ENCODE data around the gene MACF1. TPM values are rescaled to one million over a fixed set of nuclear protein-coding genes. Genes with fewer than 3 reads are reported as not detected.

The MACF1 gene
- total and polyA plus RNA-seq, 2 donors: 93.2 to 124 TPM

GRCh38 chr1:39387452-39387851 lies 183.0 kb downstream of the MACF1 start:
- Histone ChIP-seq H3K27me3 (ENCODE audit: control insufficient read depth in 2 of 2, insufficient read depth in 1 of 2, low read length in 1 of 2) (no peaks in the 10 kb centered on the region), H3K27ac (ENCODE audit: low read depth in 1 of 2, low read length in 1 of 2) (no peak overlapping the region), H3K4me1 (ENCODE audit: control insufficient read depth in 2 of 2, insufficient read depth in 2 of 2, low read length in 2 of 2) (no peaks in the 10 kb centered on the region), H3K9me3 (ENCODE audit: control insufficient read depth in 2 of 2, insufficient read depth in 1 of 2, low read length in 1 of 2) (no peaks in the 10 kb centered on the region), H3K4me3 (ENCODE audit: low read length in 2 of 2) (no peak overlapping the region), H3K36me3 (ENCODE audit: control insufficient read depth in 2 of 2, insufficient read depth in 2 of 2, low read length in 1 of 2) (peaks cover 31 to 42% of the 10 kb centered on the region in 2 donors)
- 99% methylated on average over 4 of the region's 4 CpGs for WGBS
- DNase-seq (ENCODE audit: low read depth in 6 of 9, low spot score in 9 of 9): no peak

- H3K4me1 ChIP-seq (ENCODE audit: control insufficient read depth in 2 of 2, insufficient read depth in 2 of 2, low read length in 2 of 2): peaks cover 9 to 25% of the 10 kb centered on the region in 2 donors
- no peak overlapping the region for H3K27ac ChIP-seq (ENCODE audit: low read depth in 1 of 2, low read length in 1 of 2)
- no peak for DNase-seq (ENCODE audit: low read depth in 6 of 9, low spot score in 9 of 9)
- peaks cover 20 to 27% of the 10 kb centered on the region in 2 donors for H3K36me3 ChIP-seq (ENCODE audit: control insufficient read depth in 2 of 2, insufficient read depth in 2 of 2, low read length in 1 of 2)
- H3K4me3 ChIP-seq (ENCODE audit: low read length in 2 of 2): no peak overlapping the region
- WGBS: 93% methylated on average over 5 of the region's 5 CpGs
- no peaks in the 10 kb centered on the region for H3K9me3 ChIP-seq (ENCODE audit: control insufficient read depth in 2 of 2, insufficient read depth in 1 of 2, low read length in 1 of 2)
- no peaks in the 10 kb centered on the region for H3K27me3 ChIP-seq (ENCODE audit: control insufficient read depth in 2 of 2, insufficient read depth in 1 of 2, low read length in 1 of 2)
These were observed 187.5 kb downstream of the MACF1 start for GRCh38 chr1:39391691-39392679.

- Histone ChIP-seq H3K4me3 (ENCODE audit: low read length in 2 of 2) (no peak overlapping the region), H3K36me3 (ENCODE audit: control insufficient read depth in 2 of 2, insufficient read depth in 2 of 2, low read length in 1 of 2) (peaks cover 10 to 17% of the 10 kb centered on the region in 2 donors), H3K9me3 (ENCODE audit: control insufficient read depth in 2 of 2, insufficient read depth in 1 of 2, low read length in 1 of 2) (no peaks in the 10 kb centered on the region), H3K27ac (ENCODE audit: low read depth in 1 of 2, low read length in 1 of 2) (peak overlapping the region in 1 of 2 donors; percentile 21), H3K27me3 (ENCODE audit: control insufficient read depth in 2 of 2, insufficient read depth in 1 of 2, low read length in 1 of 2) (no peaks in the 10 kb centered on the region), H3K4me1 (ENCODE audit: control insufficient read depth in 2 of 2, insufficient read depth in 2 of 2, low read length in 2 of 2) (peaks cover 9 to 27% of the 10 kb centered on the region in 2 donors)
- no peak for DNase-seq (ENCODE audit: low read depth in 6 of 9, low spot score in 9 of 9)
- 94% methylated on average over 4 of the region's 4 CpGs for WGBS
These were observed 188.5 kb downstream of the MACF1 start for GRCh38 chr1:39392851-39393573.

GRCh38 chr1:39393645-39394044 lies 189.2 kb downstream of the MACF1 start:
- Histone ChIP-seq H3K27me3 (ENCODE audit: control insufficient read depth in 2 of 2, insufficient read depth in 1 of 2, low read length in 1 of 2) (no peaks in the 10 kb centered on the region), H3K27ac (ENCODE audit: low read depth in 1 of 2, low read length in 1 of 2) (no peak overlapping the region), H3K4me3 (ENCODE audit: low read length in 2 of 2) (no peak overlapping the region), H3K36me3 (ENCODE audit: control insufficient read depth in 2 of 2, insufficient read depth in 2 of 2, low read length in 1 of 2) (peaks cover 4 to 12% of the 10 kb centered on the region in 2 donors), H3K4me1 (ENCODE audit: control insufficient read depth in 2 of 2, insufficient read depth in 2 of 2, low read length in 2 of 2) (peaks cover 11 to 33% of the 10 kb centered on the region in 2 donors), H3K9me3 (ENCODE audit: control insufficient read depth in 2 of 2, insufficient read depth in 1 of 2, low read length in 1 of 2) (no peaks in the 10 kb centered on the region)
- 96% methylated on average over 11 of the region's 11 CpGs for WGBS
- DNase-seq (ENCODE audit: low read depth in 6 of 9, low spot score in 9 of 9): no peak

DNA sequence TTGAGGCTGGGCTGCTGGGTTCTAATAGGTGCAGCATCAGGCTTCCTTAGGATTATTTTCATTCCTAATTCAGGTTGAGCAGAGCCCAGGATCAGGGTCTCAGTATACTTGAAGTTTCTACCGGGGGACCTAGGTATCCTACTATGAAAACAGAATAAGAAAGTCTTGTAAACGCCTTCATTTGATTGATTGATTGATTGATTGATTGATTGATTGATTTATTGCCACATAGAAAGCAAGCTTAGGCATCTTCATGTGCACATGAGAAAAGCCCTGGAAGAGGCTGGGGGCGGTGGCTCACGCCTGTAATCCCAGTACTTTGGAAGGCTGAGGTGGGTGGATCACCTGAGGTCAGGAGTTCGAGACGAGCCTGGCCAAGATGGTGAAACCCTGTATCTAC lies 189.6 kb downstream of the MACF1 start:
- no peak for DNase-seq (ENCODE audit: low read depth in 6 of 9, low spot score in 9 of 9)
- WGBS: 93% methylated on average over 6 of the region's 6 CpGs
- H3K4me1 ChIP-seq (ENCODE audit: control insufficient read depth in 2 of 2, insufficient read depth in 2 of 2, low read length in 2 of 2): peaks cover 13 to 37% of the 10 kb centered on the region in 2 donors
- H3K4me3 ChIP-seq (ENCODE audit: low read length in 2 of 2): no peak overlapping the region
- H3K27me3 ChIP-seq (ENCODE audit: control insufficient read depth in 2 of 2, insufficient read depth in 1 of 2, low read length in 1 of 2): no peaks in the 10 kb centered on the region
- H3K27ac ChIP-seq (ENCODE audit: low read depth in 1 of 2, low read length in 1 of 2): peak overlapping the region in 1 of 2 donors; percentile 59
- H3K36me3 ChIP-seq (ENCODE audit: control insufficient read depth in 2 of 2, insufficient read depth in 2 of 2, low read length in 1 of 2): peaks cover 4 to 12% of the 10 kb centered on the region in 2 donors
- H3K9me3 ChIP-seq (ENCODE audit: control insufficient read depth in 2 of 2, insufficient read depth in 1 of 2, low read length in 1 of 2): no peaks in the 10 kb centered on the region

DNA sequence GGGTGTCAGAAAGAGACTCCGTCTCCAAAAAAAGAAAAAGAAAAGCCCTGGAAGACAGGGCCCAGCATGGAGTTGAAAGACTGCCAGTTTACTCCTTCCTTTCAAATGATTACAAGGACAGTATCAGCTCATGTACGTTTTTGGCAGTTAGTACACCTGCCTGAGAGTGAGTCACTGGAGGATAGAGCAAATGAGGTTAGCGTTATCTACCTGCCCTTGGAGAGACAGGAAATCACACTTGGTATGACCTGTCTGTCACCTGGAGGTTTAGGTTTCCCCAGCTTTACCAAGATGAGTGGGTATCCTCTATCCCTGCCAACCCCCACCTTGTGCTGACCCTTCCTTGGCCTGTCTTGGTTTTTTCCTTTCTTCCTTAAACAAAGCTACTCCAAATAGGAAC lies 190.1 kb downstream of the MACF1 start:
- 29% methylated on average over 3 of the region's 3 CpGs for WGBS
- DNase-seq (ENCODE audit: low read depth in 6 of 9, low spot score in 9 of 9): peak in 3 of 9 donors; percentile 24 to 53 (median 27)
- Histone ChIP-seq H3K36me3 (ENCODE audit: control insufficient read depth in 2 of 2, insufficient read depth in 2 of 2, low read length in 1 of 2) (peaks cover 4 to 12% of the 10 kb centered on the region in 2 donors), H3K27me3 (ENCODE audit: control insufficient read depth in 2 of 2, insufficient read depth in 1 of 2, low read length in 1 of 2) (no peaks in the 10 kb centered on the region), H3K4me1 (ENCODE audit: control insufficient read depth in 2 of 2, insufficient read depth in 2 of 2, low read length in 2 of 2) (peaks cover 13 to 38% of the 10 kb centered on the region in 2 donors), H3K9me3 (ENCODE audit: control insufficient read depth in 2 of 2, insufficient read depth in 1 of 2, low read length in 1 of 2) (no peaks in the 10 kb centered on the region), H3K4me3 (ENCODE audit: low read length in 2 of 2) (no peak overlapping the region), H3K27ac (ENCODE audit: low read depth in 1 of 2, low read length in 1 of 2) (peak overlapping the region in 1 of 2 donors; percentile 59)

DNA sequence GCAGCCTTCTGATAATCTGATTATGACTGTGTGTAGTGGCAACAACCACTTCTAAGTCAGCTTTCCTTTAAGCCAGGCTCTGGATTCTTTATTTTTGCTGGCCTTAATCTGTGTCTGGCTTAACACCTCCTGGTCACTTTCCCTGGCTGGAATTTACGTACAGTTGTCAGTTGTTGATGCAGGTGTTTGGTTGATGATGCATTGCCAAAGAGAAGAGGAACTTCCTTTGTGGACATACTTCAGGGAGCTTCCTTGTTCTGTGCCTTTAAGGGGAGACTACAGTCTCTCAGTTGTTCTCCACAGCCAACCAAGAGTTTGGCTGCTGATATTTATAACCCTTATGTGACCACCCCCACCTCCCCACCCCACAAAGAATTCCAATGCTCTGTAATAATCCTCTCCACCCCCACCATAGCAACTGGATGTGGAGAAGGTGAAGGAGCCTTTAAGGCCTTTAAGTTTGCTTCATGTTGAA lies 190.9 kb downstream of the MACF1 start:
- Histone ChIP-seq H3K36me3 (ENCODE audit: control insufficient read depth in 2 of 2, insufficient read depth in 2 of 2, low read length in 1 of 2) (peaks cover 0 to 7% of the 10 kb centered on the region in 2 donors), H3K9me3 (ENCODE audit: control insufficient read depth in 2 of 2, insufficient read depth in 1 of 2, low read length in 1 of 2) (no peaks in the 10 kb centered on the region), H3K27ac (ENCODE audit: low read depth in 1 of 2, low read length in 1 of 2) (peak overlapping the region; percentile 18 to 36), H3K4me1 (ENCODE audit: control insufficient read depth in 2 of 2, insufficient read depth in 2 of 2, low read length in 2 of 2) (peaks cover 13 to 38% of the 10 kb centered on the region in 2 donors), H3K4me3 (ENCODE audit: low read length in 2 of 2) (no peak overlapping the region), H3K27me3 (ENCODE audit: control insufficient read depth in 2 of 2, insufficient read depth in 1 of 2, low read length in 1 of 2) (no peaks in the 10 kb centered on the region)
- DNase-seq (ENCODE audit: low read depth in 6 of 9, low spot score in 9 of 9): no peak
- 14% methylated on average over 1 of the region's 1 CpG for WGBS

GRCh38 chr1:39396671-39397070 lies 192.2 kb downstream of the MACF1 start:
- Histone ChIP-seq H3K4me1 (ENCODE audit: control insufficient read depth in 2 of 2, insufficient read depth in 2 of 2, low read length in 2 of 2) (peaks cover 13 to 38% of the 10 kb centered on the region in 2 donors), H3K9me3 (ENCODE audit: control insufficient read depth in 2 of 2, insufficient read depth in 1 of 2, low read length in 1 of 2) (no peaks in the 10 kb centered on the region), H3K36me3 (ENCODE audit: control insufficient read depth in 2 of 2, insufficient read depth in 2 of 2, low read length in 1 of 2) (peaks cover 0 to 8% of the 10 kb centered on the region in 2 donors), H3K27ac (ENCODE audit: low read depth in 1 of 2, low read length in 1 of 2) (no peak overlapping the region), H3K4me3 (ENCODE audit: low read length in 2 of 2) (no peak overlapping the region), H3K27me3 (ENCODE audit: control insufficient read depth in 2 of 2, insufficient read depth in 1 of 2, low read length in 1 of 2) (no peaks in the 10 kb centered on the region)
- DNase-seq (ENCODE audit: low read depth in 6 of 9, low spot score in 9 of 9): no peak
- 95% methylated on average over 5 of the region's 5 CpGs for WGBS

DNA sequence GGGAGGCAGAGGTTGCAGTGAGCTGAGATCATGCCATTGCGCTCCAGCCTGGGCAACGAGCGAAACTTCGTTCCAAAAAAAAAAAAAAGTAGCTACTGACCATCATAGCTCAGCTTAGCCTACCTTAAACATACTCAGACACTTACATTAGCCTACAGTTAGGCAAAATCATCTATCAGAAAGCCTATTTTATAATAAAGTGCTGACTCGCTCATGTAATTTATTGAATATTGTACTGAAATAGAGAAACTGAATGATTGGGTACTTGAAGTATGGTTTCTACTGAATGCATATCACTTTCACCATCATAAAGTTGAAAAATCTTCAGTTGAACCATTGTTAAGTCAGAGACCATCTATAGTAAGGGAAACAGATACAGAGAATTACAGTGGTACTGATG lies 193.0 kb downstream of the MACF1 start:
- H3K4me3 ChIP-seq (ENCODE audit: low read length in 2 of 2): no peak overlapping the region
- peaks cover 13 to 38% of the 10 kb centered on the region in 2 donors for H3K4me1 ChIP-seq (ENCODE audit: control insufficient read depth in 2 of 2, insufficient read depth in 2 of 2, low read length in 2 of 2)
- DNase-seq (ENCODE audit: low read depth in 6 of 9, low spot score in 9 of 9): no peak
- WGBS: 98% methylated on average over 5 of the region's 5 CpGs
- H3K9me3 ChIP-seq (ENCODE audit: control insufficient read depth in 2 of 2, insufficient read depth in 1 of 2, low read length in 1 of 2): no peaks in the 10 kb centered on the region
- H3K27ac ChIP-seq (ENCODE audit: low read depth in 1 of 2, low read length in 1 of 2): no peak overlapping the region
- peaks cover 0 to 6% of the 10 kb centered on the region in 2 donors for H3K36me3 ChIP-seq (ENCODE audit: control insufficient read depth in 2 of 2, insufficient read depth in 2 of 2, low read length in 1 of 2)
- no peaks in the 10 kb centered on the region for H3K27me3 ChIP-seq (ENCODE audit: control insufficient read depth in 2 of 2, insufficient read depth in 1 of 2, low read length in 1 of 2)

Measured in thymus (tissue), 11 donors.